Panc1 (cell line): ENCODE results near the gene SFSWAP. TPM values are rescaled to one million over a fixed set of nuclear protein-coding genes. Genes with fewer than 3 reads are reported as not detected.

ENCODE experiments used
- ATAC-seq: fragments of 200-7000 bp; cut with Tn5 transposase; 2 replicates; pipeline ENCODE4 v1.9.1; 2020; ENCODE audit warnings: mild to moderate bottlenecking, moderate library complexity
- BruUV-seq: library from RNA; stranded (reverse); fragments of 400-500 nt; replicated peaks from 2 replicates; lab custom pipeline; 2021; lab: Mats Ljungman, UMichigan
- CTCF ChIA-PET: fragments of 300-600 bp; sonication (Branson Sonifier 250); formaldehyde crosslinking; loops from one replicate; lab custom pipeline; 2022; ENCODE audit warnings: antibody characterized with exemption; lab: Charles Lee
- POLR2A ChIA-PET: fragments of 300-600 bp; sonication (Branson Sonifier 250); formaldehyde crosslinking; loops from one replicate; lab custom pipeline; 2022; ENCODE audit warnings: antibody characterized with exemption; lab: Charles Lee
- DNase-seq: peaks from one replicate; pipeline ENCODE4 v3.0.0-alpha.2; 2010; ENCODE audit warnings: low read depth, low spot score
- H3K27ac ChIP-seq: 2 replicates; pipeline ENCODE4 v1.5.1; 2011; ENCODE audit warnings: mild to moderate bottlenecking, low read length, inconsistent platforms
- H3K27me3 ChIP-seq: fragments of 200-500 bp; sonication (Bioruptor generic); 2 replicates; pipeline ENCODE4 v1.6.0; 2014; ENCODE audit warnings: low read length, inconsistent platforms; ENCODE audit not compliant: control insufficient read depth, insufficient read depth
- H3K36me3 ChIP-seq: fragments of 200-500 bp; sonication (Bioruptor generic); 2 replicates; pipeline ENCODE4 v1.5.1; 2014; ENCODE audit warnings: inconsistent platforms, mild to moderate bottlenecking, low read length, moderate library complexity; ENCODE audit not compliant: control insufficient read depth, insufficient read depth
- H3K4me1 ChIP-seq: 2 replicates; pipeline ENCODE4 v1.5.1; 2011; ENCODE audit warnings: inconsistent platforms, mild to moderate bottlenecking, low read length, moderate library complexity; ENCODE audit not compliant: control insufficient read depth, insufficient read depth
- H3K4me3 ChIP-seq, 2 experiments: 2 replicates each; pipeline ENCODE4 v1.5.1; 2011 to 2012; ENCODE audit warnings: low read depth in 2 of 2, low read length in 2 of 2, mild to moderate bottlenecking in 2 of 2, inconsistent platforms in 1 of 2, moderate library complexity in 1 of 2
- H3K9me3 ChIP-seq: fragments of 200-500 bp; sonication (Bioruptor generic); 2 replicates; pipeline ENCODE4 v1.5.1; 2014; ENCODE audit warnings: low read depth, mild to moderate bottlenecking, inconsistent platforms, low read length, moderate library complexity; ENCODE audit not compliant: control insufficient read depth, insufficient read depth
- CTCF ChIP-seq: fragments of 450-650 bp; IDR thresholded peaks from 2 replicates; pipeline ENCODE4 v1.5.1; 2017; ENCODE audit warnings: mild to moderate bottlenecking
- POLR2AphosphoS5 ChIP-seq: IDR thresholded peaks from 2 replicates; pipeline ENCODE4 v1.6.1; 2012; ENCODE audit warnings: mild to moderate bottlenecking, low read depth, low read length, moderate library complexity
- REST ChIP-seq, 2 experiments: IDR thresholded peaks; 2 replicates each; pipeline ENCODE4 v1.6.1; 2011 to 2012; ENCODE audit warnings: low read depth in 2 of 2, control low read depth in 1 of 2, low read length in 1 of 2, mild to moderate bottlenecking in 1 of 2, moderate library complexity in 1 of 2; ENCODE audit not compliant: insufficient read depth in 1 of 2
- SIN3A ChIP-seq: IDR thresholded peaks from 2 replicates; pipeline ENCODE4 v1.6.1; 2012; ENCODE audit warnings: low read depth, mild to moderate bottlenecking, low read length, moderate library complexity, borderline replicate concordance; ENCODE audit not compliant: insufficient read depth
- TCF7L2 ChIP-seq: IDR thresholded peaks from 2 replicates; pipeline ENCODE4 v1.6.1; 2011; ENCODE audit warnings: mild to moderate bottlenecking, low read depth, low read length, inconsistent platforms
- in situ Hi-C: cut with HindIII; loops from 2 replicates; pipeline ENCODE4 v1.10.0; 2016; ENCODE audit warnings: low sequenced_read_pairs, low pct_unique_long_range_greater_than_20kb
- intact Hi-C: fragments of 100-400 bp; cut with micrococcal nuclease; formaldehyde crosslinking; loops from one replicate; pipeline ENCODE4 v1.10.0; 2022; ENCODE audit not compliant: unreplicated experiment
- total RNA-seq: library from RNA; stranded (reverse); gene quantifications from one replicate; pipeline ENCODE4 v1.2.1, GENCODE V29; 2021; ENCODE audit not compliant: unreplicated experiment

The SFSWAP gene
- total RNA-seq, 1 experiment from 2014 or later: 41.6 TPM

- Histone ChIP-seq H3K27ac (no peak overlapping the region), H3K4me3 (no peak overlapping the region), H3K4me1 (no peaks in the 10 kb centered on the region), H3K9me3 (no peaks in the 10 kb centered on the region), H3K36me3 (no peaks in the 10 kb centered on the region), H3K27me3 (no peaks in the 10 kb centered on the region)
- POLR2A ChIA-PET: no interaction called here
- no peak for TF ChIP-seq POLR2AphosphoS5
- no peak for TF ChIP-seq TCF7L2
- no peak for TF ChIP-seq CTCF
- no peak for TF ChIP-seq REST (IDR thresholded peaks at IDR 0.05; ENCODE audit: insufficient read depth in 1 of 2, low read depth in 2 of 2, low read length in 1 of 2)
- no peak for TF ChIP-seq SIN3A
- BruUV-seq: no TSS peak
- ATAC-seq (no peak), DNase-seq (no peak)
- CTCF ChIA-PET: no interaction called here
- intact Hi-C loops (no loop called here), in situ Hi-C loops (no loop called here)
These were observed 28.4 kb upstream of the SFSWAP start for GRCh38 chr12:131682510-131682895.

DNA sequence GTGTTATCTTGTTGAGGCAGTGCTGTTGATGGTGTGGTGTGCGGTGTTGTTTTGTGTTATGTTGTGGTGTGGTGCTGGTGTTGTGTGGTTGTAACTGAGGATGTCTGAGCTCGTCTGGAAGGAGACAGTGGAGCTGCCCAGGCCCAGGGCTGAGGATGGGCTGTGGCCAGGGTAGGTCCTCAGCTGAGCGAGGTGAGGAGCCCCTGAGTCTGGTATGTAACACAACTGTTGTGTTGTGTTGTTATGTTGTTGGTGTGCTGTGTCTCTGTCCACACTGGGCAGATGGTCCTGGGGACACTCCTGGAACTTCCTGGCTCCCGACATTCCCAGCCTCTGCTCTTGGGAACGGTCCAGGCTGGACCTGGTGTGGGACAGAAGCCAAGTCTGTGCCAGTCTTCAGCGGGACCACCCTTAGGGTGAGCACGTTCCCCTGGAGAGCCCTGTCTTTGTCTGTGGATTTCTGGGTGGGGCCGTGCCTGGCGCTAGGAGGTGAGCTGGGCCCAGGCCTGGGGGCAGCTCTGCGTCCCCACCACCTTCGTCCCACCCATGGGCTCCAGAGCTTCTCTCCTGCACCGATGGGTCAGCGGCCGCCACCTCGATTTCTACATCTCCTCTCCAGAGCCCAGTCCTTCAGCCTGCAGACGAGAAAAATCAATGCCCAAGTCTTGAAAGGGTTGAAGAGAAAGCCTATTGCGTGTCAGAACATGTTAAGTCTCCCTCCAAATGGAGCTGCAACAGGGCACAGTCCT, 27.4 kb upstream of the SFSWAP start:
- TF ChIP-seq SIN3A (no peak), REST (IDR thresholded peaks at IDR 0.05; ENCODE audit: insufficient read depth in 1 of 2, low read depth in 2 of 2, low read length in 1 of 2) (no peak), CTCF (no peak), TCF7L2 (no peak), POLR2AphosphoS5 (no peak)
- POLR2A ChIA-PET: interaction anchor here (0.5 kb wide), 1 partner anchor 442 kb away, joined by 3 read pairs; no protein-coding TSS in a partner anchor
- in situ Hi-C loops: no loop called here
- no peak for DNase-seq
- Histone ChIP-seq H3K4me1 (no peaks in the 10 kb centered on the region), H3K27me3 (no peaks in the 10 kb centered on the region), H3K27ac (no peak overlapping the region), H3K9me3 (no peaks in the 10 kb centered on the region), H3K4me3 (no peak overlapping the region), H3K36me3 (no peaks in the 10 kb centered on the region)
- no TSS peak for BruUV-seq
- CTCF ChIA-PET: no interaction called here
- 0 out of 2 replicates have a peak, but pooled peaks have one; percentile 4 for ATAC-seq
- intact Hi-C loops: no loop called here
